ENCODE results near the gene PBX2. TPM values are rescaled to one million over a fixed set of nuclear protein-coding genes. Genes with fewer than 3 reads are reported as not detected.

Gene PBX2
- total and polyA plus RNA-seq, 12 donors, result 25.6 to 55.4 (median 44.1) TPM

DNA sequence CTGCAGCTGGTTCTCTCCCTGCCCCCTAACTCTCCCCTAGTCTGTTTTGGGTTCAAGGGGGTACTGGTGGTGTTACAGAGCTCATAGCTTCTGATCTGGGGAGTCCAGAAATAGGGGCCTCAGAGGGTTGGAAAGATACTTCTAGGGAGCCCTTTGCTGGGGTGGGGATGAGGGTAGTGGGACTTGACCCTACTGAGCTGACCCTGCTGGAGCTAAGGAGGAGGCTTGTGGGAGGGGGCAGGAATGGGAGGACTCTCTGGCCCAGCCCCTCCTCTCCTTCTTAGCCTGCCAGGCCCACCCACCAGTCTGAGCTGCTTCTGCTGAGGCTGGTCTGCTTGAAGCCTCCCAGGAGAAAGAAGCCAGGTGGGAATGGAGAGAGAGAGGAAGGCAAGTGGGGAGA, 25.7 kb downstream of the PBX2 start, which contains the start of gene EGFL8:
Gene EGFL8 (plus strand): TSS at position 301 of the 400 bp plus-strand sequence. CDS start 1,571 bp downstream, outside the sequence.
- no peaks in the 10 kb centered on the region for H3K27me3 ChIP-seq
- H3K4me3 ChIP-seq, result no peak within 1 kb of the TSS
- TF ChIP-seq, protein P1, sequence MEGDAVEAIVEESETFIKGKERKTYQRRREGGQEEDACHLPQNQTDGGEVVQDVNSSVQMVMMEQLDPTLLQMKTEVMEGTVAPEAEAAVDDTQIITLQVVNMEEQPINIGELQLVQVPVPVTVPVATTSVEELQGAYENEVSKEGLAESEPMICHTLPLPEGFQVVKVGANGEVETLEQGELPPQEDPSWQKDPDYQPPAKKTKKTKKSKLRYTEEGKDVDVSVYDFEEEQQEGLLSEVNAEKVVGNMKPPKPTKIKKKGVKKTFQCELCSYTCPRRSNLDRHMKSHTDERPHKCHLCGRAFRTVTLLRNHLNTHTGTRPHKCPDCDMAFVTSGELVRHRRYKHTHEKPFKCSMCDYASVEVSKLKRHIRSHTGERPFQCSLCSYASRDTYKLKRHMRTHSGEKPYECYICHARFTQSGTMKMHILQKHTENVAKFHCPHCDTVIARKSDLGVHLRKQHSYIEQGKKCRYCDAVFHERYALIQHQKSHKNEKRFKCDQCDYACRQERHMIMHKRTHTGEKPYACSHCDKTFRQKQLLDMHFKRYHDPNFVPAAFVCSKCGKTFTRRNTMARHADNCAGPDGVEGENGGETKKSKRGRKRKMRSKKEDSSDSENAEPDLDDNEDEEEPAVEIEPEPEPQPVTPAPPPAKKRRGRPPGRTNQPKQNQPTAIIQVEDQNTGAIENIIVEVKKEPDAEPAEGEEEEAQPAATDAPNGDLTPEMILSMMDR (IDR thresholded peaks at IDR 0.05), result no peak
- H3K4me1 ChIP-seq, result peaks cover 0 to 9% (median 0%) of the 10 kb centered on the region in 9 donors
- DNase-seq (no peak), ATAC-seq (no peak)
- H3K27ac ChIP-seq, result peak within 1 kb of the TSS; percentile 26 to 83 (median 50)
- no peaks in the 10 kb centered on the region for H3K9me3 ChIP-seq
- peaks cover 0 to 93% (median 25%) of the 10 kb centered on the region in 9 donors for H3K36me3 ChIP-seq
- intact Hi-C loops (cut with DNase I), result loop anchor here in 1 of 10 donors (5.0 kb wide), 1 partner anchor 42 kb away; no protein-coding TSS in a partner anchor

- DNase-seq, result no peak
Observed at GRCh38 chr6:32163559-32164258, 26.3 kb downstream of the PBX2 start.

GRCh38 chr6:32158052-32158451, 31.9 kb downstream of the PBX2 start:
- H3K4me1 ChIP-seq, result peaks cover 6 to 31% (median 19%) of the 10 kb centered on the region in 9 donors
- TF ChIP-seq, protein P1 (IDR thresholded peaks at IDR 0.05), result no peak
- no peak for ATAC-seq
- H3K4me3 ChIP-seq, result no peak overlapping the region
- H3K27ac ChIP-seq, result no peak overlapping the region
- no peaks in the 10 kb centered on the region for H3K9me3 ChIP-seq
- peaks cover 0 to 20% (median 0%) of the 10 kb centered on the region in 7 donors for H3K27me3 ChIP-seq
- DNase-seq, result no peak
- peaks cover 0 to 73% (median 28%) of the 10 kb centered on the region in 9 donors for H3K36me3 ChIP-seq
- intact Hi-C loops (cut with DNase I), result loop anchor here in 3 of 10 donors (5.0 kb wide), 2 partner anchors 36 to 41 kb away; no protein-coding TSS in a partner anchor

More at GRCh38 chr6:32163559-32164258, 26.3 kb downstream of the PBX2 start:
- Histone ChIP-seq H3K27ac (peak overlapping the region; percentile 26 to 83 (median 50)), H3K9me3 (no peaks in the 10 kb centered on the region), H3K27me3 (no peaks in the 10 kb centered on the region), H3K36me3 (peaks cover 0 to 93% (median 29%) of the 10 kb centered on the region in 9 donors), H3K4me3 (no peak overlapping the region), H3K4me1 (peaks cover 0 to 9% (median 0%) of the 10 kb centered on the region in 9 donors)
- TF ChIP-seq, protein P1 (IDR thresholded peaks at IDR 0.05), result no peak
- peak; percentile 18 to 67 (median 59) for ATAC-seq
- WGBS, 2 donors, result 79 to 89% methylated on average over 7 of the region's 7 CpGs
- intact Hi-C loops (cut with DNase I), result loop anchor here in 1 of 10 donors (5.0 kb wide), 1 partner anchor 41 kb away; no protein-coding TSS in a partner anchor

DNA sequence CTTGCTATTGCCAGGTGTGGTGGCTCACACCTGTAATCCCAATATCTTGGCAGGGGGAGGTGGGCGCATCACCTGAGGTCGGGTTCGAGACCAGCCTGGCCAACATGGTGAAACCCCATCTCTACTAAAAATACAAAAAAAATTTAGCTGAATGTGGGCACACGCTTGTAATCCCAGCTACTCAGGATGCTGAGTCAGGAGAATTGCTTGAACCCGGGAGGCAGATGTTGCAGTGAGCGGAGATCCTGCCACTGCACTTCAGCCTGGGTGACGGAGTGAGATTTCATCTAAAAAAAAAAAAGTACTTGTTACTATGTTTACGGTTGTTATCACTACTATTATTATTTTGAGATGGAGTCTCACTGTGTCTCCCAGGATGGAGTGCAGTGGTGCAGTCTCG, 33.1 kb downstream of the PBX2 start:
- peaks cover 6 to 38% (median 30%) of the 10 kb centered on the region in 9 donors for H3K4me1 ChIP-seq
- DNase-seq (no peak), ATAC-seq (no peak)
- H3K27ac ChIP-seq, result no peak overlapping the region
- H3K27me3 ChIP-seq, result peaks cover 0 to 31% (median 0%) of the 10 kb centered on the region in 7 donors
- H3K9me3 ChIP-seq, result no peaks in the 10 kb centered on the region
- intact Hi-C loops (cut with DNase I), result loop anchor here in 3 of 10 donors (5.0 kb wide), 2 partner anchors 35 to 40 kb away; no protein-coding TSS in a partner anchor
- H3K36me3 ChIP-seq, result peaks cover 0 to 61% (median 23%) of the 10 kb centered on the region in 9 donors
- 93 to 95% methylated on average over 9 of the region's 9 CpGs for WGBS, 2 donors
- no peak overlapping the region for H3K4me3 ChIP-seq
- TF ChIP-seq, protein P1 (IDR thresholded peaks at IDR 0.05), result no peak

Data from heart right ventricle (tissue), 16 donors.